ENCODE results near the gene DST. TPM values are rescaled to one million over a fixed set of nuclear protein-coding genes. Genes with fewer than 3 reads are reported as not detected.

Gene DST
- total and polyA plus RNA-seq, 2 donors (not counting 1 experiment from before 2014, with no cell fraction given) = 1.5 to 1.9 TPM

- POLR2A ChIA-PET = no interaction called here
- TF ChIP-seq EZH2 (IDR thresholded peaks at IDR 0.05; ENCODE audit: borderline replicate concordance, insufficient read depth, low read depth, low read length, poor library complexity, severe bottlenecking) = no peak
- no peak for TF ChIP-seq CTCF (IDR thresholded peaks at IDR 0.05)
- Histone ChIP-seq H3K27me3 (replicated peaks in 1 of 4; ENCODE audit: control extremely low read depth in 1 of 4, control insufficient read depth in 3 of 4, insufficient read depth in 4 of 4, low read length in 3 of 4) (no peaks in the 10 kb centered on the region), H3K4me1 (ENCODE audit: control insufficient read depth in 2 of 2, insufficient read depth in 2 of 2, low read length in 2 of 2) (no peaks in the 10 kb centered on the region), H2AFZ (ENCODE audit: insufficient read depth, low read depth, low read length, poor library complexity, severe bottlenecking) (no peak overlapping the region), H3K9ac (ENCODE audit: low read length) (no peak overlapping the region), H3K79me2 (ENCODE audit: control insufficient read depth, insufficient read depth, low read length) (no peaks in the 10 kb centered on the region), H3K27ac (ENCODE audit: low read length in 2 of 2) (no peak overlapping the region), H3K4me2 (replicated peaks; ENCODE audit: low read depth, low read length, poor library complexity, severe bottlenecking) (no peak overlapping the region), H3K9me3 (ENCODE audit: control extremely low read depth in 1 of 3, control insufficient read depth in 2 of 3, insufficient read depth in 1 of 3, low read length in 2 of 3) (no peaks in the 10 kb centered on the region), H3K36me3 (replicated peaks in 1 of 2; ENCODE audit: control extremely low read depth in 1 of 2, control insufficient read depth in 1 of 2, extremely low read depth in 1 of 2, insufficient read depth in 2 of 2, low read length in 1 of 2) (no peaks in the 10 kb centered on the region), H3K4me3 (ENCODE audit: control extremely low read depth in 1 of 5, extremely low read depth in 1 of 5, insufficient read depth in 1 of 5, low read depth in 2 of 5, low read length in 4 of 5) (no peak overlapping the region), H4K20me1 (ENCODE audit: control insufficient read depth, insufficient read depth, low read length, poor library complexity, severe bottlenecking) (no peaks in the 10 kb centered on the region)
- ATAC-seq (ENCODE audit: low read depth) (no peak), DNase-seq (no peak)
- Mint-ChIP-seq H3K4me3 (no peak overlapping the region), H3K27me3 (no peaks in the 10 kb centered on the region), H3K9me3 (ENCODE audit: insufficient read depth) (no peaks in the 10 kb centered on the region), H3K27ac (no peak overlapping the region), H3K4me1 (no peaks in the 10 kb centered on the region)
- CTCF ChIA-PET = no interaction called here
- intact Hi-C loops (cut with micrococcal nuclease) = no loop called here
- WGBS (ENCODE audit: insufficient coverage) = no CpG with 5 or more reads among the region's 2 CpGs
Measured at GRCh38 chr6:56456785-56457184, 185.9 kb downstream of the DST start.

- WGBS (ENCODE audit: insufficient coverage) = 90% methylated on average over 1 of the region's 2 CpGs
- no peak overlapping the region for H2AFZ ChIP-seq (ENCODE audit: insufficient read depth, low read depth, low read length, poor library complexity, severe bottlenecking)
- ATAC-seq (ENCODE audit: low read depth) (no peak), DNase-seq (no peak)
- no peaks in the 10 kb centered on the region for H3K27me3 ChIP-seq (replicated peaks in 1 of 4; ENCODE audit: control extremely low read depth in 1 of 4, control insufficient read depth in 3 of 4, insufficient read depth in 4 of 4, low read length in 3 of 4)
- Mint-ChIP-seq H3K9me3 (ENCODE audit: insufficient read depth) (no peaks in the 10 kb centered on the region), H3K4me1 (no peaks in the 10 kb centered on the region), H3K4me3 (no peak overlapping the region), H3K27me3 (no peaks in the 10 kb centered on the region), H3K27ac (no peak overlapping the region)
- ChIA-PET POLR2A (no interaction called here), CTCF (no interaction called here)
- intact Hi-C loops (cut with micrococcal nuclease) = no loop called here
- TF ChIP-seq CTCF (IDR thresholded peaks at IDR 0.05) = no peak
- TF ChIP-seq EZH2 (IDR thresholded peaks at IDR 0.05; ENCODE audit: borderline replicate concordance, insufficient read depth, low read depth, low read length, poor library complexity, severe bottlenecking) = no peak
- no peak overlapping the region for H3K9ac ChIP-seq (ENCODE audit: low read length)
- no peaks in the 10 kb centered on the region for H3K36me3 ChIP-seq (replicated peaks in 1 of 2; ENCODE audit: control extremely low read depth in 1 of 2, control insufficient read depth in 1 of 2, extremely low read depth in 1 of 2, insufficient read depth in 2 of 2, low read length in 1 of 2)
- no peaks in the 10 kb centered on the region for H4K20me1 ChIP-seq (ENCODE audit: control insufficient read depth, insufficient read depth, low read length, poor library complexity, severe bottlenecking)
- H3K79me2 ChIP-seq (ENCODE audit: control insufficient read depth, insufficient read depth, low read length) = no peaks in the 10 kb centered on the region
- H3K4me1 ChIP-seq (ENCODE audit: control insufficient read depth in 2 of 2, insufficient read depth in 2 of 2, low read length in 2 of 2) = no peaks in the 10 kb centered on the region
- no peaks in the 10 kb centered on the region for H3K9me3 ChIP-seq (ENCODE audit: control extremely low read depth in 1 of 3, control insufficient read depth in 2 of 3, insufficient read depth in 1 of 3, low read length in 2 of 3)
- no peak overlapping the region for H3K27ac ChIP-seq (ENCODE audit: low read length in 2 of 2)
- H3K4me3 ChIP-seq (ENCODE audit: control extremely low read depth in 1 of 5, extremely low read depth in 1 of 5, insufficient read depth in 1 of 5, low read depth in 2 of 5, low read length in 4 of 5) = no peak overlapping the region
- H3K4me2 ChIP-seq (replicated peaks; ENCODE audit: low read depth, low read length, poor library complexity, severe bottlenecking) = no peak overlapping the region
Measured at GRCh38 chr6:56450882-56451739, 191.6 kb downstream of the DST start.

Data from B cell (primary cell).